Panc1 (cell line): ENCODE results near the gene DYRK1A. TPM values are rescaled to one million over a fixed set of nuclear protein-coding genes. Genes with fewer than 3 reads are reported as not detected.

Experiments
- ATAC-seq: fragments of 200-7000 bp; cut with Tn5 transposase; 2 replicates; pipeline ENCODE4 v1.9.1; 2020; ENCODE audit warnings: mild to moderate bottlenecking, moderate library complexity
- BruUV-seq: library from RNA; stranded (reverse); fragments of 400-500 nt; replicated peaks from 2 replicates; lab custom pipeline; 2021; lab: Mats Ljungman, UMichigan
- CTCF ChIA-PET: fragments of 300-600 bp; sonication (Branson Sonifier 250); formaldehyde crosslinking; loops from one replicate; lab custom pipeline; 2022; ENCODE audit warnings: antibody characterized with exemption; lab: Charles Lee
- POLR2A ChIA-PET: fragments of 300-600 bp; sonication (Branson Sonifier 250); formaldehyde crosslinking; loops from one replicate; lab custom pipeline; 2022; ENCODE audit warnings: antibody characterized with exemption; lab: Charles Lee
- DNase-seq: peaks from one replicate; pipeline ENCODE4 v3.0.0-alpha.2; 2010; ENCODE audit warnings: low read depth, low spot score
- H3K27ac ChIP-seq: 2 replicates; pipeline ENCODE4 v1.5.1; 2011; ENCODE audit warnings: mild to moderate bottlenecking, low read length, inconsistent platforms
- H3K27me3 ChIP-seq: fragments of 200-500 bp; sonication (Bioruptor generic); 2 replicates; pipeline ENCODE4 v1.6.0; 2014; ENCODE audit warnings: low read length, inconsistent platforms; ENCODE audit not compliant: control insufficient read depth, insufficient read depth
- H3K36me3 ChIP-seq: fragments of 200-500 bp; sonication (Bioruptor generic); 2 replicates; pipeline ENCODE4 v1.5.1; 2014; ENCODE audit warnings: inconsistent platforms, mild to moderate bottlenecking, low read length, moderate library complexity; ENCODE audit not compliant: control insufficient read depth, insufficient read depth
- H3K4me1 ChIP-seq: 2 replicates; pipeline ENCODE4 v1.5.1; 2011; ENCODE audit warnings: inconsistent platforms, mild to moderate bottlenecking, low read length, moderate library complexity; ENCODE audit not compliant: control insufficient read depth, insufficient read depth
- H3K4me3 ChIP-seq, 2 experiments: 2 replicates each; pipeline ENCODE4 v1.5.1; 2011 to 2012; ENCODE audit warnings: low read depth in 2 of 2, low read length in 2 of 2, mild to moderate bottlenecking in 2 of 2, inconsistent platforms in 1 of 2, moderate library complexity in 1 of 2
- H3K9me3 ChIP-seq: fragments of 200-500 bp; sonication (Bioruptor generic); 2 replicates; pipeline ENCODE4 v1.5.1; 2014; ENCODE audit warnings: low read depth, mild to moderate bottlenecking, inconsistent platforms, low read length, moderate library complexity; ENCODE audit not compliant: control insufficient read depth, insufficient read depth
- CTCF ChIP-seq: fragments of 450-650 bp; IDR thresholded peaks from 2 replicates; pipeline ENCODE4 v1.5.1; 2017; ENCODE audit warnings: mild to moderate bottlenecking
- POLR2AphosphoS5 ChIP-seq: IDR thresholded peaks from 2 replicates; pipeline ENCODE4 v1.6.1; 2012; ENCODE audit warnings: mild to moderate bottlenecking, low read depth, low read length, moderate library complexity
- SIN3A ChIP-seq: IDR thresholded peaks from 2 replicates; pipeline ENCODE4 v1.6.1; 2012; ENCODE audit warnings: low read depth, mild to moderate bottlenecking, low read length, moderate library complexity, borderline replicate concordance; ENCODE audit not compliant: insufficient read depth
- TCF7L2 ChIP-seq: IDR thresholded peaks from 2 replicates; pipeline ENCODE4 v1.6.1; 2011; ENCODE audit warnings: mild to moderate bottlenecking, low read depth, low read length, inconsistent platforms
- in situ Hi-C: cut with HindIII; loops from 2 replicates; pipeline ENCODE4 v1.10.0; 2016; ENCODE audit warnings: low sequenced_read_pairs, low pct_unique_long_range_greater_than_20kb
- intact Hi-C: fragments of 100-400 bp; cut with micrococcal nuclease; formaldehyde crosslinking; loops from one replicate; pipeline ENCODE4 v1.10.0; 2022; ENCODE audit not compliant: unreplicated experiment
- total RNA-seq: library from RNA; stranded (reverse); gene quantifications from one replicate; pipeline ENCODE4 v1.2.1, GENCODE V29; 2021; ENCODE audit not compliant: unreplicated experiment
- TF ChIP-seq, protein P1 (sequence below), 2 experiments: IDR thresholded peaks; 2 replicates each; pipeline ENCODE4 v1.6.1; 2011 to 2012; ENCODE audit warnings: low read depth in 2 of 2, control low read depth in 1 of 2, low read length in 1 of 2, mild to moderate bottlenecking in 1 of 2, moderate library complexity in 1 of 2; ENCODE audit not compliant: insufficient read depth in 1 of 2

The DYRK1A gene
- total RNA-seq, 1 experiment from 2014 or later = 36.1 TPM

GRCh38 chr21:37391666-37392065 is 25.1 kb downstream of the DYRK1A start:
- H3K36me3 ChIP-seq = no peaks in the 10 kb centered on the region; the same call in 1 of the 2 replicates
- peaks cover 7% of the 10 kb centered on the region for H3K4me1 ChIP-seq
- DNase-seq = no peak
- no peaks in the 10 kb centered on the region for H3K9me3 ChIP-seq
- intact Hi-C loops (no loop called here), in situ Hi-C loops (no loop called here)
- CTCF ChIA-PET = no interaction called here
- H3K27me3 ChIP-seq = no peaks in the 10 kb centered on the region
- no peak overlapping the region for H3K4me3 ChIP-seq
- TF ChIP-seq, protein P1, sequence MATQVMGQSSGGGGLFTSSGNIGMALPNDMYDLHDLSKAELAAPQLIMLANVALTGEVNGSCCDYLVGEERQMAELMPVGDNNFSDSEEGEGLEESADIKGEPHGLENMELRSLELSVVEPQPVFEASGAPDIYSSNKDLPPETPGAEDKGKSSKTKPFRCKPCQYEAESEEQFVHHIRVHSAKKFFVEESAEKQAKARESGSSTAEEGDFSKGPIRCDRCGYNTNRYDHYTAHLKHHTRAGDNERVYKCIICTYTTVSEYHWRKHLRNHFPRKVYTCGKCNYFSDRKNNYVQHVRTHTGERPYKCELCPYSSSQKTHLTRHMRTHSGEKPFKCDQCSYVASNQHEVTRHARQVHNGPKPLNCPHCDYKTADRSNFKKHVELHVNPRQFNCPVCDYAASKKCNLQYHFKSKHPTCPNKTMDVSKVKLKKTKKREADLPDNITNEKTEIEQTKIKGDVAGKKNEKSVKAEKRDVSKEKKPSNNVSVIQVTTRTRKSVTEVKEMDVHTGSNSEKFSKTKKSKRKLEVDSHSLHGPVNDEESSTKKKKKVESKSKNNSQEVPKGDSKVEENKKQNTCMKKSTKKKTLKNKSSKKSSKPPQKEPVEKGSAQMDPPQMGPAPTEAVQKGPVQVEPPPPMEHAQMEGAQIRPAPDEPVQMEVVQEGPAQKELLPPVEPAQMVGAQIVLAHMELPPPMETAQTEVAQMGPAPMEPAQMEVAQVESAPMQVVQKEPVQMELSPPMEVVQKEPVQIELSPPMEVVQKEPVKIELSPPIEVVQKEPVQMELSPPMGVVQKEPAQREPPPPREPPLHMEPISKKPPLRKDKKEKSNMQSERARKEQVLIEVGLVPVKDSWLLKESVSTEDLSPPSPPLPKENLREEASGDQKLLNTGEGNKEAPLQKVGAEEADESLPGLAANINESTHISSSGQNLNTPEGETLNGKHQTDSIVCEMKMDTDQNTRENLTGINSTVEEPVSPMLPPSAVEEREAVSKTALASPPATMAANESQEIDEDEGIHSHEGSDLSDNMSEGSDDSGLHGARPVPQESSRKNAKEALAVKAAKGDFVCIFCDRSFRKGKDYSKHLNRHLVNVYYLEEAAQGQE (IDR thresholded peaks at IDR 0.05; ENCODE audit: insufficient read depth in 1 of 2, low read depth in 2 of 2, low read length in 1 of 2) = no peak
- TF ChIP-seq CTCF (no peak), TCF7L2 (no peak), SIN3A (no peak), POLR2AphosphoS5 (no peak)
- POLR2A ChIA-PET = no interaction called here
- no peak for ATAC-seq
- no TSS peak for BruUV-seq
- no peak overlapping the region for H3K27ac ChIP-seq

DNA sequence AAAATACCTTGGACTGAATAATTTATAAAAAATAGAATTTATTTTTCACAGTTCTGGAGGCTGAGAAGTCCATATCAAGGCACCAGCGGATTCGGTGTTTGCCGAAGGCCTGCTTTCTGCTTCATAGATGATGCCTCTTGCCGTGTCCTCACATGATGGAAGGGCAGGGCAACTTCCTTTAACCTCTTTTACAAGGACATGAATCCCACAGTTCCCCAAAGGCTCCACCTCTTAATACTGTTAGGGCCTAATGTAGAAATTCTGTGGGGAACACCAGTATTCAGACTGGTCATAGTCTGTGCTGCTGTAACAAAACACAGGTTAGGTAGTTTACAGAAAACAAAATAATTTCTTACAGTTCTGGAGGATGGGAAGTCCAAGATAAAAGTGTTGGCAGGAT is 25.9 kb downstream of the DYRK1A start:
- no peaks in the 10 kb centered on the region for H3K9me3 ChIP-seq
- H3K4me3 ChIP-seq = no peak overlapping the region
- H3K27ac ChIP-seq = no peak overlapping the region
- peaks cover 7% of the 10 kb centered on the region for H3K4me1 ChIP-seq
- no TSS peak for BruUV-seq
- in situ Hi-C loops (no loop called here), intact Hi-C loops (no loop called here)
- DNase-seq = no peak
- ChIA-PET CTCF (no interaction called here), POLR2A (no interaction called here)
- no peaks in the 10 kb centered on the region for H3K27me3 ChIP-seq
- H3K36me3 ChIP-seq = no peaks in the 10 kb centered on the region; the same call in 1 of the 2 replicates
- no peak for ATAC-seq
- TF ChIP-seq TCF7L2 = no peak
- TF ChIP-seq CTCF = no peak
- TF ChIP-seq POLR2AphosphoS5 = no peak
- TF ChIP-seq SIN3A = no peak
- TF ChIP-seq, protein P1 (IDR thresholded peaks at IDR 0.05; ENCODE audit: insufficient read depth in 1 of 2, low read depth in 2 of 2, low read length in 1 of 2) = no peak
